GM12892 (cell line): ENCODE measurements around the gene SCUBE2.

Experiments used
- DNase-seq: peaks from one replicate; pipeline ENCODE4 v3.0.0; 2011; ENCODE audit not compliant: insufficient read length
- FAIRE-seq: peaks from 2 replicates; lab custom pipeline; 2011; peaks lifted over from hg19 to GRCh38; lab: Jason Lieb, UNC
- POLR2A ChIP-seq: IDR thresholded peaks from 2 replicates; pipeline ENCODE4 v1.6.1; 2011; ENCODE audit warnings: low read depth, low read length, control low read depth
- POLR2AphosphoS5 ChIP-seq: IDR thresholded peaks from 2 replicates; pipeline ENCODE4 v1.6.1; 2011; ENCODE audit warnings: low read depth, low read length, control low read depth
- TAF1 ChIP-seq: IDR thresholded peaks from 2 replicates; pipeline ENCODE4 v1.6.1; 2011; ENCODE audit warnings: low read depth, mild to moderate bottlenecking, control low read depth, low read length, borderline replicate concordance

Gene SCUBE2

GRCh38 chr11:9008661-9009060, 82.7 kb downstream of the SCUBE2 start:
- DNase-seq (no peak), FAIRE-seq (no peak)
- TF ChIP-seq TAF1 (no peak), POLR2A (no peak), POLR2AphosphoS5 (no peak)

GRCh38 chr11:9008011-9008550, 83.3 kb downstream of the SCUBE2 start:
- TF ChIP-seq TAF1 = no peak
- no peak for TF ChIP-seq POLR2A
- TF ChIP-seq POLR2AphosphoS5 = no peak
- FAIRE-seq (no peak), DNase-seq (no peak)

GRCh38 chr11:9005087-9005486, 86.3 kb downstream of the SCUBE2 start:
- DNase-seq (no peak), FAIRE-seq (no peak)
- no peak for TF ChIP-seq POLR2AphosphoS5
- TF ChIP-seq POLR2A = no peak
- TF ChIP-seq TAF1 = no peak

- DNase-seq = peak; percentile 8
- no peak for FAIRE-seq
- TF ChIP-seq POLR2A (no peak), POLR2AphosphoS5 (no peak), TAF1 (no peak)
Observed at GRCh38 chr11:9004183-9004926, 87.0 kb downstream of the SCUBE2 start.

- TF ChIP-seq POLR2A (no peak), TAF1 (no peak), POLR2AphosphoS5 (no peak)
- FAIRE-seq (no peak), DNase-seq (peak; percentile 46)
Observed at GRCh38 chr11:9003573-9004182, 87.7 kb downstream of the SCUBE2 start, which contains the start of gene NRIP3. NRIP3 (minus strand) TSS chr11:9004001; CDS start chr11:9003935, 66 bp downstream.

GRCh38 chr11:9002920-9003572, 88.4 kb downstream of the SCUBE2 start:
- no peak for FAIRE-seq
- TF ChIP-seq POLR2A (no peak), TAF1 (no peak), POLR2AphosphoS5 (no peak)
- no peak for DNase-seq

- no peak for DNase-seq
- TF ChIP-seq TAF1 = no peak
- TF ChIP-seq POLR2A = no peak
- TF ChIP-seq POLR2AphosphoS5 = no peak
- peak; percentile 79 for FAIRE-seq
Observed at GRCh38 chr11:9001736-9002135, 89.7 kb downstream of the SCUBE2 start.

- no peak for FAIRE-seq
- TF ChIP-seq POLR2A (no peak), POLR2AphosphoS5 (no peak)
- DNase-seq = no peak
Observed at GRCh38 chr11:8998017-8998416, 93.4 kb downstream of the SCUBE2 start.

GRCh38 chr11:8997451-8997850, 93.9 kb downstream of the SCUBE2 start:
- TF ChIP-seq POLR2AphosphoS5 (no peak), TAF1 (no peak), POLR2A (no peak)
- no peak for FAIRE-seq
- no peak for DNase-seq

GRCh38 chr11:8989453-8989852, 101.9 kb downstream of the SCUBE2 start:
- TF ChIP-seq POLR2AphosphoS5 = no peak
- no peak for TF ChIP-seq POLR2A
- TF ChIP-seq TAF1 = no peak
- no peak for FAIRE-seq
- no peak for DNase-seq
